Activated CD4-positive, alpha-beta T cell treated with anti-CD3 and anti-CD28 coated beads, Interleukin-2, amount 10 ng/mL, durations not matched to agents 24 days and 14 days (primary cell): ENCODE measurements around the gene ZNF10. TPM values are rescaled to one million over a fixed set of nuclear protein-coding genes. Genes with fewer than 3 reads are reported as not detected.

Experiments
- DNase-seq: peaks from one replicate; pipeline ENCODE4 v3.0.0; 2022
- H3K27ac Mint-ChIP-seq: one replicate; pipeline ENCODE4 v1.8.0; 2022; ENCODE audit warnings: mild to moderate bottlenecking, mixed read lengths
- H3K27me3 Mint-ChIP-seq: one replicate; pipeline ENCODE4 v1.8.0; 2022; ENCODE audit warnings: mixed read lengths
- H3K36me3 Mint-ChIP-seq: one replicate; pipeline ENCODE4 v1.8.0; 2022; ENCODE audit warnings: low read depth, mild to moderate bottlenecking, mixed read lengths
- H3K4me1 Mint-ChIP-seq: one replicate; pipeline ENCODE4 v1.8.0; 2021; ENCODE audit warnings: mixed read lengths
- H3K4me3 Mint-ChIP-seq: one replicate; pipeline ENCODE4 v1.8.0; 2022; ENCODE audit warnings: mild to moderate bottlenecking, moderate library complexity, mixed read lengths
- H3K9me3 Mint-ChIP-seq: one replicate; pipeline ENCODE4 v1.8.0; 2021; ENCODE audit warnings: mixed read lengths
- intact Hi-C: fragments of 100-400 bp; cut with micrococcal nuclease; formaldehyde crosslinking; loops from one replicate; pipeline ENCODE4 v1.15.1; 2023
- total RNA-seq: library from RNA; stranded (reverse); gene quantifications from 2 replicates; pipeline ENCODE4 v1.2.3, GENCODE V29; 2022

The ZNF10 gene
- total RNA-seq, 1 donor from 2014 or later: 4.2 TPM

DNA sequence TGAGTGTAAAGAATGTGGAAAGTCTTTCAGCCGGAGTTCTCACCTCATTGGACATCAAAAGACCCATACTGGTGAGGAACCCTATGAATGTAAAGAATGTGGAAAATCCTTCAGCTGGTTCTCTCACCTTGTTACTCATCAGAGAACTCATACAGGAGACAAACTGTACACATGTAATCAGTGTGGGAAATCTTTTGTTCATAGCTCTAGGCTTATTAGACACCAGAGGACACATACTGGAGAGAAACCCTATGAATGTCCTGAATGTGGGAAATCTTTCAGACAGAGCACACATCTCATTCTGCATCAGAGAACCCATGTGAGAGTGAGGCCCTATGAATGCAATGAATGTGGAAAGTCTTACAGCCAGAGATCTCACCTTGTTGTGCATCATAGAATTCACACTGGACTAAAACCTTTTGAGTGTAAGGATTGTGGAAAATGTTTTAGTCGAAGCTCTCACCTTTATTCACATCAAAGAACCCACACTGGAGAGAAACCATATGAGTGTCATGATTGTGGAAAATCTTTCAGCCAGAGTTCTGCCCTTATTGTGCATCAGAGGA lies 25.8 kb downstream of the ZNF10 start:
- intact Hi-C loops: no loop called here
- Mint-ChIP-seq H3K9me3 (peaks cover 34% of the 10 kb centered on the region), H3K27ac (no peak overlapping the region), H3K27me3 (no peaks in the 10 kb centered on the region), H3K4me3 (no peak overlapping the region), H3K36me3 (peaks cover 63% of the 10 kb centered on the region), H3K4me1 (no peaks in the 10 kb centered on the region)
- no peak for DNase-seq

- Mint-ChIP-seq H3K9me3 (peaks cover 27% of the 10 kb centered on the region), H3K27ac (no peak overlapping the region), H3K36me3 (peaks cover 1% of the 10 kb centered on the region), H3K4me1 (no peaks in the 10 kb centered on the region), H3K4me3 (no peak overlapping the region), H3K27me3 (no peaks in the 10 kb centered on the region)
- DNase-seq: no peak
- intact Hi-C loops: no loop called here
Measured at GRCh38 chr12:133165776-133166175, 35.3 kb downstream of the ZNF10 start.

DNA sequence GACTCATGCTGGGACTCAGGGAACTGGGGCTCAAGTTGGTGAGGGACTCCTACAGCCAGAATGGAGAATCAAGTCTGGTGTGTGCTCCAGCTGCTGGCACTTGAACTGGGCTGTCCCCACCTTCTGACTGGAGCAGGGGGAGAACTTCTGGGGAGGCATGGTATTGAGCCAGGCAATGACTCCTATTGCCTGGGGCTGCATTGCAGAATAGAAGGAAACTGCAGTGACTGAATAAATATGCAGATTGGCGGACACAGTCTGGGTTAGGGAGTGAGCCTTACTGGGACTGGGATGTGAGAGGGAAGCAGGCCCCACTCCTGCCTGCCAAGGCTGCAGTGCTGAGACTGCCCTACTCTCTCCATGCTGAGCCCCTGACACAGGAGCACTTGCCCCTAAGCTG lies 42.1 kb downstream of the ZNF10 start:
- intact Hi-C loops: no loop called here
- Mint-ChIP-seq H3K27ac (no peak overlapping the region), H3K36me3 (peaks cover 1% of the 10 kb centered on the region), H3K4me1 (no peaks in the 10 kb centered on the region), H3K27me3 (no peaks in the 10 kb centered on the region), H3K4me3 (no peak overlapping the region), H3K9me3 (peaks cover 38% of the 10 kb centered on the region)
- peak; percentile 38 for DNase-seq

DNA sequence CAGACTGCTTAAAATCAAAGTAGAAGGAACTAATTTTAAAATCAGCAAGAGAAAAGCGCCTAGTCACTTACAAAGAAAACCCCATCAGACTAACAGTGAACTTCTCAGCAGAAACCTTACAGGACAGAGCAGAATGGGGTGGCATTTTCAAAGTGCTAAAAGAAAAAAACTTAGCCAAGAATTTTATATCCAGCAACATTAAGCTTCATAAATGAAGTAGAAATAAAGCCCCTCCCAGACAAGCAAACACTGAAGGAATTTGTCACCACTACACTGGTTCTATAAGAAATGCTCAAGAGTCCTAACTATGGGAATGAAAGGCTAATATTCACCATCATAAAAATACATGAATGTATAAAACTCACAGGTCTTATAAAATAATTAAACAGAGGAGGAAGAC lies 44.5 kb downstream of the ZNF10 start:
- Mint-ChIP-seq H3K4me3 (no peak overlapping the region), H3K4me1 (no peaks in the 10 kb centered on the region), H3K27me3 (no peaks in the 10 kb centered on the region), H3K36me3 (peaks cover 4% of the 10 kb centered on the region), H3K27ac (no peak overlapping the region), H3K9me3 (peaks cover 39% of the 10 kb centered on the region)
- DNase-seq: no peak
- intact Hi-C loops: no loop called here

GRCh38 chr12:133180669-133181068 lies 50.2 kb downstream of the ZNF10 start:
- Mint-ChIP-seq H3K27ac (peak overlapping the region; percentile 73), H3K36me3 (peaks cover 51% of the 10 kb centered on the region), H3K27me3 (no peaks in the 10 kb centered on the region), H3K4me1 (peaks cover 6% of the 10 kb centered on the region), H3K9me3 (peaks cover 47% of the 10 kb centered on the region), H3K4me3 (no peak overlapping the region)
- DNase-seq: peak; percentile 44
- intact Hi-C loops: loop anchor here (1.0 kb wide), 6 partner anchors 50 to 351 kb away; partner anchors contain the start of genes ZNF10, ZNF140, ZNF26 and ZNF605

GRCh38 chr12:133181238-133181959 lies 51.0 kb downstream of the ZNF10 start, which contains the start of gene ZNF268:
Gene ZNF268, plus strand, starts transcription at chr12:133181495. Its CDS starts 503 bp downstream, at chr12:133181998.
- no peaks in the 10 kb centered on the region for H3K27me3 Mint-ChIP-seq
- peaks cover 48% of the 10 kb centered on the region for H3K9me3 Mint-ChIP-seq
- peaks cover 58% of the 10 kb centered on the region for H3K36me3 Mint-ChIP-seq
- intact Hi-C loops: loop anchor here (1.0 kb wide), 6 partner anchors 51 to 352 kb away; partner anchors contain the start of genes ZNF10, ZNF140, ZNF26 and ZNF605
- H3K4me3 Mint-ChIP-seq: peak within 1 kb of the TSS; percentile 92
- peak within 1 kb of the TSS; percentile 93 for H3K27ac Mint-ChIP-seq
- peaks cover 6% of the 10 kb centered on the region for H3K4me1 Mint-ChIP-seq
- peak; percentile 98 for DNase-seq

GRCh38 chr12:133190176-133190575 lies 59.7 kb downstream of the ZNF10 start:
- H3K36me3 Mint-ChIP-seq: peaks cover 99% of the 10 kb centered on the region
- H3K4me3 Mint-ChIP-seq: no peak overlapping the region
- H3K27me3 Mint-ChIP-seq: no peaks in the 10 kb centered on the region
- H3K27ac Mint-ChIP-seq: no peak overlapping the region
- H3K4me1 Mint-ChIP-seq: no peaks in the 10 kb centered on the region
- H3K9me3 Mint-ChIP-seq: peaks cover 40% of the 10 kb centered on the region
- DNase-seq: no peak
- intact Hi-C loops: no loop called here

DNA sequence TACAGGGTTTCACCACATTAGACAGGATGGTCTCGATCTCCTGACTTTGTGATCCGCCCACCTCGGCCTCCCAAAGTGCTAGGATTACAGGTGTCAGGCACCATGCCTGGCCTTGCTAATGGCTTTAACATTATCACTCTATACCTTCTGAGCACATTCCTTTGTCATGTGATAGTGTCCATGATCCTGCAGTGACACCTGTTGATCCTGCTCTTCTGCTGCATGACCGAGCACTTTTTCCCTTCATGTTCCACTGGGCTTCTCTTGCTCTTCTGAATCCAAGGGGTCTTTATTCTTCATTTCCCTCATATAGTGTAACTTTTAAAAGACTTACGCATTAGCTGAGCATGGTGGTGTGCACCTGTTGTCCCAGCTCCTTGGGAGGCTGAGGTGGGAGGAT lies 62.4 kb downstream of the ZNF10 start:
- Mint-ChIP-seq H3K4me1 (no peaks in the 10 kb centered on the region), H3K36me3 (peaks cover 89% of the 10 kb centered on the region), H3K27ac (peak overlapping the region; percentile 25), H3K4me3 (no peak overlapping the region), H3K9me3 (peaks cover 27% of the 10 kb centered on the region), H3K27me3 (no peaks in the 10 kb centered on the region)
- intact Hi-C loops: no loop called here
- no peak for DNase-seq

DNA sequence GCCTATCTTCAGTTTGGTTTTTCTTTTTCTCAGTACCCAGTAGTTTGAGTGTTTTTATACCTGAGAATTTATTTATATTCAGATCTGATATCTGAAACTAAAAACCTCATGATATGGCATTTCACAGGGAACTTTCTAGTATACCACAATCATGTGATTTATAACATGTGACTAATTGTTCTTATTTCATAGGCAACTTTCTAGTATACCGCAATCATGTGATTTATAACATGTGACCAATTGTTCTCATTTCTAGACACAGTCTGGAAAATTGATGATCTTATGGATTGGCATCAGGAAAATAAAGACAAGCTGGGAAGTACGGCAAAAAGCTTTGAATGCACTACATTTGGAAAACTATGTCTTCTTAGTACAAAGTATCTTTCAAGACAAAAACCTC lies 71.5 kb downstream of the ZNF10 start:
- Mint-ChIP-seq H3K4me3 (no peak overlapping the region), H3K9me3 (peaks cover 34% of the 10 kb centered on the region), H3K27me3 (no peaks in the 10 kb centered on the region), H3K27ac (no peak overlapping the region), H3K4me1 (no peaks in the 10 kb centered on the region), H3K36me3 (peaks cover 71% of the 10 kb centered on the region)
- no peak for DNase-seq
- intact Hi-C loops: no loop called here

- intact Hi-C loops: no loop called here
- no peak overlapping the region for H3K27ac Mint-ChIP-seq
- H3K4me3 Mint-ChIP-seq: no peak overlapping the region
Measured at GRCh38 chr12:133202493-133203343, 72.3 kb downstream of the ZNF10 start.

GRCh38 chr12:133203344-133204263 lies 73.2 kb downstream of the ZNF10 start:
- no peak overlapping the region for H3K4me3 Mint-ChIP-seq
- H3K36me3 Mint-ChIP-seq: peaks cover 65% of the 10 kb centered on the region
- intact Hi-C loops: no loop called here
- H3K4me1 Mint-ChIP-seq: no peaks in the 10 kb centered on the region
- H3K27me3 Mint-ChIP-seq: no peaks in the 10 kb centered on the region
- DNase-seq: no peak
- peaks cover 34% of the 10 kb centered on the region for H3K9me3 Mint-ChIP-seq
- no peak overlapping the region for H3K27ac Mint-ChIP-seq

More at GRCh38 chr12:133202493-133203343, 72.3 kb downstream of the ZNF10 start:
- peaks cover 34% of the 10 kb centered on the region for H3K9me3 Mint-ChIP-seq
- H3K4me1 Mint-ChIP-seq: no peaks in the 10 kb centered on the region
- peaks cover 68% of the 10 kb centered on the region for H3K36me3 Mint-ChIP-seq
- DNase-seq: no peak
- no peaks in the 10 kb centered on the region for H3K27me3 Mint-ChIP-seq

DNA sequence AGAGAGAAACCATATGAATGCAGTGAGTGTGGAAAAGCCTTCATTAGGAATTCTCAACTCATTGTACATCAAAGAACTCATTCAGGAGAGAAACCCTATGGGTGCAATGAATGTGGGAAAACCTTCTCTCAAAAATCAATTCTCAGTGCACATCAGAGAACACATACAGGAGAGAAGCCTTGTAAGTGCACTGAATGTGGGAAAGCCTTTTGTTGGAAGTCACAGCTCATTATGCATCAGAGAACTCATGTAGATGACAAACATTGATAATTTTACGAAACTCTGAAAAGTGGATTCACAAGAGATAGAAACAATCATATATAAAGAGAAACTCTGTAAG lies 73.8 kb downstream of the ZNF10 start:
- H3K4me3 Mint-ChIP-seq: no peak overlapping the region
- no peaks in the 10 kb centered on the region for H3K4me1 Mint-ChIP-seq
- DNase-seq: no peak
- intact Hi-C loops: no loop called here
- H3K27me3 Mint-ChIP-seq: no peaks in the 10 kb centered on the region
- peaks cover 34% of the 10 kb centered on the region for H3K9me3 Mint-ChIP-seq
- H3K36me3 Mint-ChIP-seq: peaks cover 61% of the 10 kb centered on the region
- no peak overlapping the region for H3K27ac Mint-ChIP-seq

DNA sequence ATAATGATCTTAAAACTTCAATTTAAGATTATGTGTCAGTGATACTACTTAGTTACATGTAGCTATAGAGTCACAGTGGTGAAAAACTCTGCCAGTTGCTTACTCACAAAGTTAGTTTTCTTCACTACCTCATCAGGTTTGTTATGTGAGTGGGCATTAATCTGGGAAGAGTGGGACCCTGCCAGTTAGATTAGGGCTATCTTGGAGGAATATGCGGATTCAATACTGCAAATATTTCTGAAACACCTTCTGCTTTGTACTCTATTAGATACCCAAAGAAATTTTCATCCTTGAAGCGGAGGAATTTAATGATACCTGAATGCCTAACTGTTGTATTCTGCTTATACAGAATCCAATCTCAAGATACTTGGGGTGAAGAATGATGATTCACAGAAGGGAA lies 76.0 kb downstream of the ZNF10 start:
- no peak overlapping the region for H3K27ac Mint-ChIP-seq
- H3K4me1 Mint-ChIP-seq: no peaks in the 10 kb centered on the region
- H3K27me3 Mint-ChIP-seq: no peaks in the 10 kb centered on the region
- H3K4me3 Mint-ChIP-seq: no peak overlapping the region
- H3K9me3 Mint-ChIP-seq: peaks cover 22% of the 10 kb centered on the region
- H3K36me3 Mint-ChIP-seq: peaks cover 45% of the 10 kb centered on the region
- intact Hi-C loops: no loop called here
- DNase-seq: no peak
